SU-DHL-6 (cell line): ENCODE measurements around the gene AFF2.

ENCODE experiments used
- H2AFZ ChIP-seq: fragments of 200-600 bp; sonication (generic); 2 replicates; pipeline ENCODE4 v1.6.1; 2014; ENCODE audit warnings: low read depth, mild to moderate bottlenecking, moderate library complexity, mixed read lengths, antibody characterized with exemption, low read length; ENCODE audit not compliant: severe bottlenecking
- H3F3A ChIP-seq: fragments of 200-600 bp; shearing (Covaris generic); 2 replicates; pipeline ENCODE4 v1.6.0; 2016; ENCODE audit warnings: antibody characterized with exemption, mild to moderate bottlenecking; ENCODE audit not compliant: insufficient read depth
- H3K27ac ChIP-seq: fragments of 200-600 bp; sonication (generic); 2 replicates; pipeline ENCODE4 v1.5.1; 2016; ENCODE audit warnings: low read depth, mild to moderate bottlenecking, low read length, moderate library complexity, mixed read lengths
- H3K27me3 ChIP-seq: fragments of 200-600 bp; sonication (generic), shearing (Covaris generic); 2 replicates; pipeline ENCODE4 v1.6.0; 2014; ENCODE audit warnings: mild to moderate bottlenecking, low read length
- H3K36me3 ChIP-seq: fragments of 200-600 bp; sonication (generic); 2 replicates; pipeline ENCODE4 v1.6.1; 2014; ENCODE audit warnings: mild to moderate bottlenecking, low read length, mixed read lengths
- H3K4me2 ChIP-seq: fragments of 300-600, 200-600 bp; shearing (Covaris generic), sonication (generic); 2 replicates; pipeline ENCODE4 v1.6.0; 2014; ENCODE audit warnings: low read length, low read depth, mild to moderate bottlenecking; ENCODE audit not compliant: poor library complexity, severe bottlenecking
- H3K4me3 ChIP-seq: fragments of 200-600 bp; sonication (generic); 2 replicates; pipeline ENCODE4 v1.5.1; 2014; ENCODE audit warnings: antibody characterized with exemption, low read length, mild to moderate bottlenecking, mixed read lengths; ENCODE audit not compliant: insufficient read depth, poor library complexity, severe bottlenecking
- H3K79me2 ChIP-seq: fragments of 200-600 bp; sonication (generic); 2 replicates; pipeline ENCODE4 v1.6.1; 2014; ENCODE audit warnings: mild to moderate bottlenecking, low read length, moderate library complexity; ENCODE audit not compliant: insufficient read depth
- H3K9ac ChIP-seq: fragments of 200-600 bp; sonication (generic); 2 replicates; pipeline ENCODE4 v1.7.0; 2014; ENCODE audit warnings: mild to moderate bottlenecking, low read length
- H3K9me2 ChIP-seq: fragments of 200-600 bp; sonication (generic); replicated peaks from 2 replicates; pipeline ENCODE4 v1.6.1; 2014; ENCODE audit warnings: low read length; ENCODE audit not compliant: insufficient read depth
- H3K9me3 ChIP-seq: fragments of 200-600 bp; sonication (generic); 2 replicates; pipeline ENCODE4 v1.6.1; 2014; ENCODE audit warnings: low read length, mixed read lengths; ENCODE audit not compliant: insufficient read depth
- H4K20me1 ChIP-seq: fragments of 200-600 bp; sonication (generic); 2 replicates; pipeline ENCODE4 v1.6.1; 2014; ENCODE audit warnings: low read depth, mild to moderate bottlenecking, antibody characterized with exemption, low read length, moderate library complexity, mixed read lengths
- CTCF ChIP-seq: fragments of 200-600 bp; sonication (generic); IDR thresholded peaks from one replicate; pipeline ENCODE4 v1.5.1; 2017; ENCODE audit warnings: antibody characterized with exemption, mild to moderate bottlenecking, low read length, moderate library complexity; ENCODE audit not compliant: insufficient read depth, poor library complexity, severe bottlenecking
- EZH2phosphoT487 ChIP-seq: fragments of 200-600 bp; sonication (generic), shearing (Covaris generic); conservative IDR thresholded peaks from 2 replicates; pipeline ENCODE4 v1.6.1; 2018; ENCODE audit warnings: mild to moderate bottlenecking, antibody characterized with exemption, low read length, moderate library complexity, mixed read lengths

Gene AFF2

GRCh38 chrX:148610328-148610698, 109.9 kb downstream of the AFF2 start:
- H3K27ac ChIP-seq, result peak overlapping the region; percentile 99
- TF ChIP-seq EZH2phosphoT487 (no peak), CTCF (no peak)
- H3K4me2 ChIP-seq, result peak overlapping the region; percentile 80
- peak overlapping the region; percentile 61 for H3K9ac ChIP-seq
- no peaks in the 10 kb centered on the region for H3K27me3 ChIP-seq
- no peaks in the 10 kb centered on the region for H4K20me1 ChIP-seq
- peaks cover 30% of the 10 kb centered on the region; the same call in 1 of the 2 replicates for H3F3A ChIP-seq
- H3K9me2 ChIP-seq, result no peaks in the 10 kb centered on the region
- peaks cover 7% of the 10 kb centered on the region; the same call in 1 of the 2 replicates for H3K9me3 ChIP-seq
- peak overlapping the region; percentile 50 for H3K4me3 ChIP-seq
- H2AFZ ChIP-seq, result no peak overlapping the region
- peaks cover 6% of the 10 kb centered on the region; the same call in 1 of the 2 replicates for H3K36me3 ChIP-seq
- H3K79me2 ChIP-seq, result peaks cover 93% of the 10 kb centered on the region

- Histone ChIP-seq H3F3A (peaks cover 18% of the 10 kb centered on the region; the same call in 1 of the 2 replicates), H2AFZ (no peak overlapping the region), H3K9ac (no peak overlapping the region), H3K4me2 (peak overlapping the region; percentile 80), H3K9me2 (no peaks in the 10 kb centered on the region), H3K27ac (peak overlapping the region; percentile 99), H3K4me3 (no peak overlapping the region), H4K20me1 (no peaks in the 10 kb centered on the region), H3K9me3 (peaks cover 2% of the 10 kb centered on the region; the same call in 1 of the 2 replicates), H3K79me2 (peaks cover 86% of the 10 kb centered on the region), H3K27me3 (no peaks in the 10 kb centered on the region), H3K36me3 (peaks cover under 1% of the 10 kb centered on the region)
- TF ChIP-seq EZH2phosphoT487 (no peak), CTCF (no peak)
Measured at GRCh38 chrX:148611993-148612392, 111.6 kb downstream of the AFF2 start.

GRCh38 chrX:148612431-148612830, 112.0 kb downstream of the AFF2 start:
- TF ChIP-seq CTCF, result no peak
- TF ChIP-seq EZH2phosphoT487, result no peak
- H3K36me3 ChIP-seq, result no peaks in the 10 kb centered on the region; the same call in 1 of the 2 replicates
- H3F3A ChIP-seq, result peaks cover 18% of the 10 kb centered on the region; the same call in 1 of the 2 replicates
- H3K9me2 ChIP-seq, result no peaks in the 10 kb centered on the region
- no peak overlapping the region for H2AFZ ChIP-seq
- H3K9me3 ChIP-seq, result no peaks in the 10 kb centered on the region
- peak overlapping the region; percentile 80 for H3K4me2 ChIP-seq
- H3K27me3 ChIP-seq, result no peaks in the 10 kb centered on the region
- H3K9ac ChIP-seq, result no peak overlapping the region
- H4K20me1 ChIP-seq, result no peaks in the 10 kb centered on the region
- H3K27ac ChIP-seq, result peak overlapping the region; percentile 99
- no peak overlapping the region for H3K4me3 ChIP-seq
- H3K79me2 ChIP-seq, result peaks cover 83% of the 10 kb centered on the region
